ENCODE measurements around the gene KCNMB2.

GRCh38 chr3:178513546-178514380 lies 22.5 kb upstream of the KCNMB2 start:
- TF ChIP-seq CTCF (IDR thresholded peaks at IDR 0.05) (no peak), ZFX (IDR thresholded peaks at IDR 0.05; ENCODE audit: borderline replicate concordance) (no peak)

Measured in 22Rv1 (cell line).